Activated naive CD8-positive, alpha-beta T cell (primary cell): Measurements from ENCODE around the gene GPC6.

ENCODE experiments used
- H3K27ac Mint-ChIP-seq: one replicate; pipeline ENCODE4 v1.8.0; 2021; ENCODE audit warnings: mixed read lengths
- H3K27me3 Mint-ChIP-seq: one replicate; pipeline ENCODE4 v1.8.0; 2021; ENCODE audit warnings: mixed read lengths
- H3K36me3 Mint-ChIP-seq: one replicate; pipeline ENCODE4 v1.8.0; 2021; ENCODE audit warnings: mixed read lengths
- H3K4me1 Mint-ChIP-seq: one replicate; pipeline ENCODE4 v1.8.0; 2021; ENCODE audit warnings: low read depth, mixed read lengths
- H3K4me3 Mint-ChIP-seq: one replicate; pipeline ENCODE4 v1.8.0; 2021; ENCODE audit warnings: mild to moderate bottlenecking, mixed read lengths
- H3K9me3 Mint-ChIP-seq: one replicate; pipeline ENCODE4 v1.8.0; 2021; ENCODE audit warnings: low read depth, mixed read lengths

Gene GPC6

DNA sequence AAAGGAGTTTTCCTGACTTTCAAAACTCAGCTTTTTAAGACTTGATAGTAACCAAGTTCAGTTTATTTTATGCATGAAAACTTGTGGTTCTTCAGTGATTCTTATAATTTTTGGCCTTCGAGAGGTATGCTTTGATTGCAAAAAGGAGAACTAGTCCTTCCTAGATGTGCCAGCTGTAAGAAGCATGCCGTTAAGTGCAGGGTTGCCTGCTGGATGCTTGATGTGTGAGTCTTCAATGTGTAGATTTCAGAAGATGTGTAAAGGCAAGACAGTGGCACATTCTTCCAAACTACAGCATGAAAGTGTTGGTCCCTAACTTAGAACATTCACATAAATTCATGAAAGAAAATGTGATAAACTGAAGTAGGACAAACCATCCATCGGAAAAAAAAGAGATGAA lies 720.4 kb downstream of the GPC6 start:
- peaks cover 3% of the 10 kb centered on the region for H3K27me3 Mint-ChIP-seq
- H3K4me1 Mint-ChIP-seq = no peaks in the 10 kb centered on the region
- H3K36me3 Mint-ChIP-seq = no peaks in the 10 kb centered on the region
- H3K27ac Mint-ChIP-seq = no peak overlapping the region
- no peak overlapping the region for H3K4me3 Mint-ChIP-seq
- no peaks in the 10 kb centered on the region for H3K9me3 Mint-ChIP-seq

DNA sequence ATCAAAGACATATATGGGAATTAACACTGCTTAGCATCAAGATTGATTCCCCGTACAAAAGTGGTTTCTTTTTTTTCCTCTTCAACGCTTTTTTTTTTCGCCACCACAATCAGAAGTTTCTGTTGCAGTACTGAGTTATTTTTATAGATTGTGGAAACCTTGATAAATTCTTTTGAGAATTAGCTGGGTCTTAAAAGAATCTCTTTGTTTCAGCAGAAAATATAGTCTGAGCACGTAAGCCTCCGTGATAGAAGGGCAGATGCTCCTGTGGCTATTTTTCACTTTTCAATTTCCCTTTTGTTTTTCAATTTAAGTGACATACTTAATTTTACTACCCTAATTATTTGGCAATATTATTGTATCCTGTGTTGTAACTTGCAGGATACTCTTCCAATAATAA lies 721.0 kb downstream of the GPC6 start:
- H3K9me3 Mint-ChIP-seq = no peaks in the 10 kb centered on the region
- no peaks in the 10 kb centered on the region for H3K36me3 Mint-ChIP-seq
- peaks cover 3% of the 10 kb centered on the region for H3K27me3 Mint-ChIP-seq
- no peaks in the 10 kb centered on the region for H3K4me1 Mint-ChIP-seq
- H3K4me3 Mint-ChIP-seq = no peak overlapping the region
- no peak overlapping the region for H3K27ac Mint-ChIP-seq

DNA sequence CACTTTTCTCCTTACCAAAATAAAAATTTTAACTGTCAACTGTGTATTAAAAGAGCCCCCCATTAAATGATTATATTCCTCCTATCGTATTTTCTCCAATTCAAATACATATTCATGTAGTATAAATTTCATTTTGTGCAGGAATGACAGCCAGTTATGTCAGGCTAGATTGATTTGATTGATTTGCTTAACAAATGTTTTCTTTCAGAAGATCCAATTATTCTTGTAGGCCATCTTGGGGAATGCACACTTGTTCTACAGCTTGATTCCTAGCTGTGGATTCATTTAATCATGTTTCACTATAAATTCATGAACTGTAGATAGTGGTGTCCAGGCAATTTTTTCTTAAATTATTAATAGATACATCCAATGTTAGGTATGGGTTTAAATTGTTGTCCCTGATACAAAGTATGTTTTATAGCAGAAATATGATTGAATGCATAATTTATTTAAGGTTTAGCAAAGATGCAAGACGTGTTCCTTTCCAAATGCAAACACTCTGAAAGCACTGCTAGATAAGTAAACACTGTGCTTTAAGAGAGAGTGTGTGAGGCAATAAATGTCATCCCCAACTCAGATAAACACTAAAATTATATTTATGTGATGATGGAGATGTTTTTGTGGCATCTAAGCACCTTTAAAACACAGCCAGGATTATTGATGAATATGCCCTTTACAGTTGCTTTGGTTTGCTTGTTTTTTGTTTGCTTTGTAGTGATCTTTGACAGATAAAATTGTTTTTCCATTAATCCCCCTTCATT lies 721.7 kb downstream of the GPC6 start:
- no peaks in the 10 kb centered on the region for H3K4me1 Mint-ChIP-seq
- no peaks in the 10 kb centered on the region for H3K9me3 Mint-ChIP-seq
- H3K27me3 Mint-ChIP-seq = peaks cover 3% of the 10 kb centered on the region
- no peak overlapping the region for H3K27ac Mint-ChIP-seq
- no peaks in the 10 kb centered on the region for H3K36me3 Mint-ChIP-seq
- H3K4me3 Mint-ChIP-seq = no peak overlapping the region

DNA sequence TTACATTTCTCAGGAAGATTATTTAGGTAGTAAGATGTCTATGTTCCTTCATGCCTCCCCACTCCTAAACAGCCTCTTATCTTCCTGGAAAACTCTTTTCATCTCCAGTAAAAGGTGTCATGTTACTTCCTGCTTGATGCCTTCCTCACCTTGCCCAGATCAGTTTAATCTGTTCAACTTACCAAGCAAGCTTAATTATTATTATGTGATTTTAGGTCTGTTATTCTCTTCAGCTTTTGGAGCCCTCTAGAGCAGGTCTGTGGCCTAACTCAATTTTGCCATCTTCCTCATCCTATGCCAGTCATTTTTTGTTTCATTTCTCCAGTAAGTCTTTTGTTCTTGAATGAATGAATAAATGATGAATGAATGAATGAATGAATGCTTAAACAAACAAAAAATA lies 724.5 kb downstream of the GPC6 start:
- Mint-ChIP-seq H3K4me1 (no peaks in the 10 kb centered on the region), H3K27me3 (no peaks in the 10 kb centered on the region), H3K9me3 (no peaks in the 10 kb centered on the region), H3K36me3 (no peaks in the 10 kb centered on the region), H3K27ac (no peak overlapping the region), H3K4me3 (no peak overlapping the region)

DNA sequence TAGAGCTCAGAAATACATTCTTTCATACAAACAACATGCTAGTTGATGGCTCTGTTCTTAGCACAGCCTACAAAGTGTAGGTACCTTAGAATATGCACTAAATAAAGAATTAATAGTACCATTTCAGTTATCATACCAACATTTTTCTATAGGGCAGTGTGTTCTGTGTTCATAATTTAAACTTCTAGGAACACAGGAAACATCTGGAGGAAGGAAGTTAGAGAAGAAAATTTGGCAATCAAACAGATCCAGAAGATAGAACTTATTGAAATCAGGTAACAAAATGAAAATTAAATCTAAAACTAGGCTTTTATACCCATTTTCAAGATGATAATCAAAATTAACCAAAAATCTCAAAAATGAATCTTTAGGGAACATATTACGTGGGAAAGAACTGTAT lies 725.3 kb downstream of the GPC6 start:
- no peak overlapping the region for H3K27ac Mint-ChIP-seq
- H3K36me3 Mint-ChIP-seq = no peaks in the 10 kb centered on the region
- no peaks in the 10 kb centered on the region for H3K9me3 Mint-ChIP-seq
- no peaks in the 10 kb centered on the region for H3K27me3 Mint-ChIP-seq
- H3K4me1 Mint-ChIP-seq = no peaks in the 10 kb centered on the region
- H3K4me3 Mint-ChIP-seq = no peak overlapping the region

DNA sequence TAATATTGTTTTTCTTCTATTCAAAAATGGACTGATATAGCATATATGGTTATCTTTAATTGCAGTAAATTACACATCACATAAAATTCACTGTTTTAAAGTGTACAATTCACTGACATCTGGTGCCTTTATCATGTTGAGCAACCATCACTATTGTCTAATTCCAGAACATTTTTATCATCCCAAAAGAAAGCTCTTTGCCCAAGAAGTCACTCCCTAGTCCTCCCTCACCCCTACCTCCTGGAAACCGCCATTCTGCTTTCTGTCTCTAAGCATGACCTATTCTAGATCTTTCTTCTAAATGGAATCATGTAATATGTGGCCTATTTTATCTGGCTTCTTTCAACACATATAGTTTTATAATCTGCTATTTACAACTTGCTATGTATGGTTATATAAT lies 727.2 kb downstream of the GPC6 start:
- Mint-ChIP-seq H3K4me3 (no peak overlapping the region), H3K36me3 (no peaks in the 10 kb centered on the region), H3K27ac (no peak overlapping the region), H3K27me3 (no peaks in the 10 kb centered on the region), H3K9me3 (no peaks in the 10 kb centered on the region), H3K4me1 (no peaks in the 10 kb centered on the region)

DNA sequence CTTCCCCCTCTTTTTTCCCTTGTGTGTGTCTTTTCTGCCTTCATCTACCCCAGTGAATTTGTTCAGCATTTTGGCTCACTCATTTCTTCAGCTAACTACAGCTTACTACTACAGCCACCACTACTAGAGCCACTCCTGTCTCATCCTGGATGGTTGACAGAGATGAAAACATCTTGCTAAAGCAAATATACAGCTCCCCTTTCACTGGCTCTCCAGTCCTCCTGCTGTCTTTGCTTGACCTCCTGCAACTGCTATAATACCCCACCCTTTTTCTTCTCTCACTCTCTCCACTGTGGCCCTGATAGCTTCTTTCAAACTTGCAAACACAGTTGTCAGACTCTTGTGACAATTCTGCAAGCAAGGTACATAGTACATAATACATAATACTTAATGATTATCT lies 729.3 kb downstream of the GPC6 start:
- H3K27me3 Mint-ChIP-seq = no peaks in the 10 kb centered on the region
- no peak overlapping the region for H3K4me3 Mint-ChIP-seq
- no peaks in the 10 kb centered on the region for H3K36me3 Mint-ChIP-seq
- H3K27ac Mint-ChIP-seq = no peak overlapping the region
- H3K4me1 Mint-ChIP-seq = no peaks in the 10 kb centered on the region
- no peaks in the 10 kb centered on the region for H3K9me3 Mint-ChIP-seq

DNA sequence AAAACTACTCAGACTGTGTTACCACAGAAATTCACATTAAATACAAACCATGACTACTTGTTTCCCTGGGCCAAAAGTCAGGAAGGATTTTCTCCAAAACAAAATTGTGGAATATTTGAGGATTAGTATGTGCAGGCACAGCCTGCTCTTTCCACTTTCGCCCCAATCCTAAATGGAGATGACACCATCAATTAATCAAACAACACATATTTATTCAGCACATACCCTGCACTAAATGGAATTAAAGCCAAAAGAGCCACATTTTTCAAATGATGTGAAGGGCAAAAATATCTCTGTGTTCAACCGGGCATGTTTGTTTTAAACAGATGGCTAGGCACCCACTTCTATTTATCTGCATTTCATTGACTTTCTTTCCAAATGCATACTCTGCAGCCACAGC lies 729.8 kb downstream of the GPC6 start:
- Mint-ChIP-seq H3K9me3 (no peaks in the 10 kb centered on the region), H3K27ac (no peak overlapping the region), H3K4me1 (no peaks in the 10 kb centered on the region), H3K4me3 (no peak overlapping the region), H3K36me3 (no peaks in the 10 kb centered on the region), H3K27me3 (no peaks in the 10 kb centered on the region)

DNA sequence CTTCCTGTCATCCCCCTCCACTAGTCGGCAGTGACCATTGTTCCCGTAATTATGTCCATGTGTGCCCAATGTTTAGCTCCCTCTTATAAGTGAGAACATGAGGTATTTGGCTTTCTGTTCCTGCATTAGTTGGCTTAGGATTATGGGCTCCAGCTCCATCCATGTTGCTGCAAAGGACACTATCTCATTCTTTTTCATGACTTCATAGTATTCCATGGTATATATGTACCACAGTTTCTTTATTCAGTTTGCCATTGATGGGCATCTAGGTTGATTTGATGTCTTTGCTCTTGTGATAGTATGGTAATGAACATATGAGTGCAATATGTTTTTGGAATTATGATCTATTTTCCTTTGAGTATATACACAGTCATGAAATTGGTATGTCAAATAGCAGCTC lies 730.8 kb downstream of the GPC6 start:
- H3K4me3 Mint-ChIP-seq = no peak overlapping the region
- no peaks in the 10 kb centered on the region for H3K27me3 Mint-ChIP-seq
- no peaks in the 10 kb centered on the region for H3K9me3 Mint-ChIP-seq
- no peaks in the 10 kb centered on the region for H3K4me1 Mint-ChIP-seq
- H3K36me3 Mint-ChIP-seq = no peaks in the 10 kb centered on the region
- no peak overlapping the region for H3K27ac Mint-ChIP-seq

DNA sequence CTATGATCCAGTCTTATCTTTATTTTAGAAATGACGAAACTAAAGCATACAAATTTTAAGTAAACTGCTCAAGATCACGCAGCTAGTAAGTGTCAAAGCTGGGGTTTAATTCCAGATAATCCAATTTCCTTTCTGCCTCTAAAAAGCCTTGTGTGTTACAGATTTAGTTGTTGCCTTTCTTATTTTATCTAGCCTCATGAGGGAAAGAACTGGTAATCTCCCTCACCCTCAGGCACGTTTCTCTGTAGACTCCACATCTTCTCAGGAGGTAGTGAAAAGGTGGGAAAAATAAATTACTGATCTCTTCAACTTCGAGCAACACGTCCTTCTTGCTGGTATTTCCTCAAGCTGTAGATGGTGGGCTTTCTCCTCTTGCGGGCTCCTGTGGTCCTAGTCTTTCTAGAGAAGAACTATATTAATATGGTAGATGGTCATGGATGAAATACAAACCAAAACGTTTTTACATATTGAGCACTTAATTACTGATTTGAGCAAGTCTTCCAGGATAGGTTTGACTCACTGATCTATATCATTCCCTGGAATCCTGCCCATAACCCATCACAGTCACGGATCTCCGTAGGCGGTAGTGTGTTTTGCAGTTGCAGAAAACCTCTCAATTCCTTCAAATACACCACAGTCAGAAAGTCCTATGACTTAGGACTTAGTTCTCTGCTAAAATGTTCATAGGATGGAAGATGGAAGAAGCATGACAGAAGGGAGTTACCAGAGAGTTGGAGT lies 733.4 kb downstream of the GPC6 start:
- Mint-ChIP-seq H3K4me1 (no peaks in the 10 kb centered on the region), H3K9me3 (no peaks in the 10 kb centered on the region), H3K4me3 (no peak overlapping the region), H3K36me3 (no peaks in the 10 kb centered on the region), H3K27me3 (no peaks in the 10 kb centered on the region), H3K27ac (no peak overlapping the region)

DNA sequence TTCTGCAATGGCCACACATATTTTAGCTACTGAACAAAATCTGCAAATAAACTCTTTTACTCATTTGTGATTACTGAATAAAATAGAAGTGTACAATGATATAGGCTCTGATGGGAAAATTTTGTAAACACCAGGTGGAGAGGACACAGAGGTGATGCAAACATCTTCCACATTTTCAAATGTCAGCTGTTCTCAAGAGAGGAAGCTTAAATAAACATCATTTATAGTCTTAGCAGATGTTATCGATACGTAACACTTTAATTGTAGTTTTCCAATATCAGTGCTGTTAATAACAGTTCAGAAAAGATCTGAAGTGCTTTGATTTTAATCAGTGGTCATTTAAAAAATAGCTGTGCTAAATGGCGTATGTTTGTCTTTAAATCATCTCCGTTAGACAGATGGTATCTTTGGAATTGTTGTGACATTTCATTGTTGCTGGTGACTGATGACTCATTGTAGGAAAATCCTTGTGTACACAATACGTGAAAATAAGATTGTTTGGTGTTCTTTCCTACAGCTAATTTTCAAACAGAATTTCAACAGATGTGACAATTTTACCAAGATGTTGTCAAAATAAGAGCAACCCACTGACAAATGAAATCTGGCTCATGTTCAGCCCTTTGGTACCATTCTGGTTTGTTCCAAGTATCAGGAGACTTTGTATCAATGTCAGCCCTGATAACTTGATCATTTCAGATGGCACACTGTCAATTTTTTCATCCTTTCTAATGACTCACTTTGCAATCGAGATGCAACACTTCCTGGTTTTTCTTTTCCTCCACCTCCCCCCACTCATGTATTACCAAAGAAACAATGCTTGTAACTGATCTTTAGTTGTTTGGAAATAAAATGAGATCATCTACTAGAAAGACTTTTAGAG lies 736.9 kb downstream of the GPC6 start:
- H3K27ac Mint-ChIP-seq = no peak overlapping the region
- H3K36me3 Mint-ChIP-seq = no peaks in the 10 kb centered on the region
- peaks cover 6% of the 10 kb centered on the region for H3K27me3 Mint-ChIP-seq
- H3K9me3 Mint-ChIP-seq = no peaks in the 10 kb centered on the region
- H3K4me1 Mint-ChIP-seq = no peaks in the 10 kb centered on the region
- no peak overlapping the region for H3K4me3 Mint-ChIP-seq

DNA sequence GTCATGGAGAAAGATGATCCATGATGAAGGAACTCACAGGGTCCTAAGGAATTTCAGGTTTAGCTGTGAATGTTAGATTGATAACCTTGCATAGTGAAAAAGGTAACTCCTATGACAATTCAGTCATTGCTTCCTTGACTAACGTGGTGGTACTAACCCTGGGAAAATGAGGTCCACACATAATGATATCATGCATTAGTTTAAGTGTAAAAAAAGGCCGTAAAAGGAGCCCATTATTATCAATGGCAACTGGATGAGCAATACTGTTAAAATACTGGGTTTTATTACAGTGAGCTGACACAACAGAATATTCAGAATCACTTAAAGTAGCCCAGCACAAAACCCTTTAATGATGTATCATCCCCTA lies 737.5 kb downstream of the GPC6 start:
- Mint-ChIP-seq H3K4me3 (no peak overlapping the region), H3K36me3 (no peaks in the 10 kb centered on the region), H3K4me1 (no peaks in the 10 kb centered on the region), H3K9me3 (no peaks in the 10 kb centered on the region), H3K27ac (no peak overlapping the region), H3K27me3 (peaks cover 6% of the 10 kb centered on the region)

DNA sequence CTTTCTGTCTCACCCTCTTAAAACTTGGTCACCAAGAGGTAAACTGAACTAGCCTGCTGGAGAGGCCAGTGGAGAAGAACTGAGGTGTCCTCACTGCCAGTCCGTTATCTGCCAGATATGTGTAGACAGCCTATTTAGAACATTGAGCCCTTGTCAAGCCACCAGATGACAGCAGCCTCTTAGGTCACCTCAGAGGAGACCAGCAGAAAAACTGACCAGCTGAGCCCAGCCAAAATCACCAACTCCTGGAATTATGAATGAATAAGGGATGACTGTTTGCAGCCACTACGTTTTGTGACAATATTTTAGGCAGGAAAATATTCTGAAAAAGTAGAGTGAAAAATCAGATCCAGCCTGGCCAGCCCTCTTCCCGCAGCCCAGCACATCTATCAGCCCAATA lies 739.0 kb downstream of the GPC6 start:
- Mint-ChIP-seq H3K36me3 (no peaks in the 10 kb centered on the region), H3K27me3 (peaks cover 6% of the 10 kb centered on the region), H3K9me3 (no peaks in the 10 kb centered on the region), H3K4me3 (no peak overlapping the region), H3K4me1 (no peaks in the 10 kb centered on the region), H3K27ac (no peak overlapping the region)

DNA sequence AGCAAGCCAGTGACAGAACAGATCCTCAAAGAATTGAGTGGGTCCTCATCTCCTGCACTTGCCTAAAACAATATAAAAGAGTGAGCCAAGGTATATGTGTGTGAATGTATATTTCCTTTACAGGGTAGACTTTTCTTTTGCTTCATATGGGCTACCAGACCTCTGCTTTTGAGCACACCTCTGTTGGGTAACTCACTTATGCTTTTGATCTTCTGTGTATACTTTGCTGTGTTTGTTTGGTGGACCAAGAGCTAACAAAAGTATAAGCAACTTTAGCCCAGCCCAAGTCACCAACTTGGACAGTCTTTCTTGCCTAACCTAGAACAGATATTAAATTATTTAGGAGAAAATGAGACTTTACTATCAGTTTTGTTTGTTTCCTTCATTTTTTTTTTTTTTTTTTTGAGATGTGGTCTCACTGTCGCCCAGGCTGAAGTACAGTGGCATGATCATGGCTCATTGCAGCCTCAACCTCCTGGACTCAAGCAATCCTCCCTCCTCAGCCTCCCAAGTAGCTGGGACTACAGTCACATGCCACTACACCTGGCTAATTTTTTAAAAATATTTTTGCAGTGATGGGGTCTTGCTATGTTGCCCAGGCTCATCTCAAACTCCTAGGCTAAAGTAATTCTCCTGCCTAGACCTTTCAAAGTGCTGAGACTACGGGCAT lies 739.8 kb downstream of the GPC6 start:
- Mint-ChIP-seq H3K4me3 (no peak overlapping the region), H3K4me1 (no peaks in the 10 kb centered on the region), H3K9me3 (no peaks in the 10 kb centered on the region), H3K36me3 (no peaks in the 10 kb centered on the region), H3K27ac (no peak overlapping the region), H3K27me3 (peaks cover 6% of the 10 kb centered on the region)

DNA sequence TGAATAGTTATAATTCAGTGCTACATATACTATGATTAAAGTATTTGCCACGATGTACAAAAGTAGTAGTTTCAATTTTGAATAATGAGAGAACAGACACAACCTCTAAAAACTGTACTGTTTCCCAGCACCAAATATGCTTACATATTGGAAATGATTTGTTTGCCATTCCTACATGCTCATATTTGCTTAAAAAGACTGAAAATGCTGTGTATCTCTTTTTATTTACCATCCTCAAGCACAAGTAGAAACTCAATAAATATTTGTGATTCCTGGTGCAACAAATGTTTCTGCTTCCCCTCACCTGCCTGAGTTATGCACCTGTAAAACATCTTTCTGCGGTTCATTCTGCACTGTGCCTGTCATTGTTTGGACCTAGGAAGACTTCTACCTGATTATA lies 740.7 kb downstream of the GPC6 start:
- no peaks in the 10 kb centered on the region for H3K9me3 Mint-ChIP-seq
- H3K36me3 Mint-ChIP-seq = no peaks in the 10 kb centered on the region
- H3K4me1 Mint-ChIP-seq = no peaks in the 10 kb centered on the region
- no peak overlapping the region for H3K27ac Mint-ChIP-seq
- no peak overlapping the region for H3K4me3 Mint-ChIP-seq
- H3K27me3 Mint-ChIP-seq = peaks cover 6% of the 10 kb centered on the region
